Adrenal gland (tissue), 12 donors: ENCODE measurements around the gene METTL26. TPM values are rescaled to one million over a fixed set of nuclear protein-coding genes. Genes with fewer than 3 reads are reported as not detected.

Source experiments
- DNase-seq, 7 donors: peaks; one replicate each; pipeline ENCODE4 v3.0.0-alpha.2; 2019 to 2020
- H3K27ac ChIP-seq, 5 donors: fragments of 200-600 bp; sonication (generic) in 4 of 5; 1 replicate in 3 of 5; 2 replicates in 2 of 5; pipeline versions ENCODE4 v1.5.1 to v1.8.0; 2016 to 2020; ENCODE audit warnings: mild to moderate bottlenecking in 1 of 5
- H3K27me3 ChIP-seq: fragments of 200-600 bp; 2 replicates; pipeline ENCODE4 v1.8.0; 2021
- H3K36me3 ChIP-seq, 2 donors: fragments of 200-600 bp; replicated peaks in 1 of 2; 1 replicate in 1 of 2; 2 replicates in 1 of 2; pipeline versions ENCODE4 v1.5.1 to v1.8.0; 2018 to 2022
- H3K4me1 ChIP-seq, 2 donors: fragments of 200-600 bp; replicated peaks in 1 of 2; 1 replicate in 1 of 2; 2 replicates in 1 of 2; pipeline versions ENCODE4 v1.5.1 to v1.8.0; 2018 to 2021
- H3K4me3 ChIP-seq, 4 donors: fragments of 200-600 bp; sonication (generic) in 3 of 4; one replicate each; pipeline ENCODE4 v1.5.1; 2016 to 2018
- H3K9me3 ChIP-seq, 3 donors: fragments of 200-600 bp; sonication (generic) in 1 of 3; replicated peaks in 1 of 3; 1 replicate in 2 of 3; 2 replicates in 1 of 3; pipeline versions ENCODE4 v1.5.1 to v1.8.0; 2016 to 2021
- POLR2A ChIP-seq, 2 donors: fragments of 450-650 bp; IDR thresholded peaks; one replicate each; pipeline ENCODE4 v1.6.1; 2017; ENCODE audit warnings: antibody characterized with exemption in 2 of 2, mild to moderate bottlenecking in 2 of 2, moderate library complexity in 1 of 2
- WGBS, 4 donors: extraction: QIAGEN DNeasy Blood & Tissue Kit in 2 of 4; methylation state at CpG; one replicate each; pipeline versions ENCODE4 v1.1.5 to v1.1.7; 2013 to 2017; 5-methylcytosine and 5-hydroxymethylcytosine counted together
- intact Hi-C, 2 donors: fragments of 100-400 bp; cut with DNase I; formaldehyde crosslinking; loops; one replicate each; pipeline versions ENCODE4 v1.14.1 to v1.15.0; 2022 to 2023
- polyA plus RNA-seq, 3 donors: library from polyadenylated mRNA; stranded (reverse); fragments of 200-250 nt in 2 of 3; fragments of 350-450 nt in 1 of 3; fragmentation: Illumina TruSeq in 1 of 3; extraction: RNeasy Lipid Tissue Mini Kit (QIAGEN cat#74804) in 1 of 3; gene quantifications; one replicate each; pipeline ENCODE4 v1.2.3, GENCODE V29; 2013 to 2014
- total RNA-seq, 9 donors: library from RNA; depleted of rRNA in 4 of 9; stranded (reverse); fragments of >200 nt in 4 of 9; fragments of 120-200 nt in 1 of 9; fragmentation: NEBNext Ultra II Directional in 1 of 9; extraction: Animal tissue kit (Norgen Biotek cat#: 25700) in 1 of 9; gene quantifications; one replicate each; pipeline versions ENCODE4 v1.1.0 to v1.2.4, GENCODE V29; 2013 to 2023
- TF ChIP-seq, protein P1 (sequence below), 6 experiments: fragments of 450-650 bp in 4 of 6; fragments of 200-600 bp in 2 of 6; sonication (generic) in 1 of 6; IDR thresholded peaks; 1 replicate in 5 of 6; 2 replicates in 1 of 6; pipeline versions ENCODE4 v1.5.1 to v1.8.0; 2016 to 2021; ENCODE audit warnings: antibody characterized with exemption in 6 of 6, mild to moderate bottlenecking in 2 of 6, moderate library complexity in 1 of 6
- donor health status: healthy with polysubstance abuse.
- donor health status: Bipolar disorder and iron deficiency.
- donor health status: DM: yes; HTN: yes; CAD: no.
- donor health status: DM: no; HTN: no; CAD: no.
- donor health status: DM: no; HTN: no; CAD: no.
- donor health status: DM: yes; HTN: yes; CAD: no.

The METTL26 gene
- total and polyA plus RNA-seq, 12 donors = 40.4 to 403 (median 130) TPM

DNA sequence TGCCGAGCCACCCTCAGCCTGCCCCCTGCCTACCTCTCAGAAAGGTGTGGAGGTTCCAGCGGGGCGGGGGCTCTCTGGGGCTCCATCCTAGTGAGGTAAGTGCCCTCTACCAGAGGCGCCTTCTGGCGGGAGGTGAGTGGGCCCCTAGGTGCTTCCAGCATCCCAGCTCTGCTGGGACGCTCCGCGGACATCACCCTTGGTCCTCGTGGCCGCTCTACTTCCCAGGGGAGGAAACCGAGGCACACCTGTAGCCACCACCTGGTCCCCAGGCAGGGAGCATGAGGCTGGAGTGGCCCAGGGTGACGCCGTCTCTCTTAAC lies 6.9 kb upstream of the METTL26 start:
- intact Hi-C loops = no loop called here
- no peaks in the 10 kb centered on the region for H3K36me3 ChIP-seq
- H3K27me3 ChIP-seq = no peaks in the 10 kb centered on the region
- peak overlapping the region; percentile 85 to 100 (median 93) for H3K27ac ChIP-seq
- no peaks in the 10 kb centered on the region for H3K9me3 ChIP-seq
- DNase-seq = no peak
- no peak for TF ChIP-seq POLR2A (IDR thresholded peaks at IDR 0.05)
- TF ChIP-seq, protein P1, sequence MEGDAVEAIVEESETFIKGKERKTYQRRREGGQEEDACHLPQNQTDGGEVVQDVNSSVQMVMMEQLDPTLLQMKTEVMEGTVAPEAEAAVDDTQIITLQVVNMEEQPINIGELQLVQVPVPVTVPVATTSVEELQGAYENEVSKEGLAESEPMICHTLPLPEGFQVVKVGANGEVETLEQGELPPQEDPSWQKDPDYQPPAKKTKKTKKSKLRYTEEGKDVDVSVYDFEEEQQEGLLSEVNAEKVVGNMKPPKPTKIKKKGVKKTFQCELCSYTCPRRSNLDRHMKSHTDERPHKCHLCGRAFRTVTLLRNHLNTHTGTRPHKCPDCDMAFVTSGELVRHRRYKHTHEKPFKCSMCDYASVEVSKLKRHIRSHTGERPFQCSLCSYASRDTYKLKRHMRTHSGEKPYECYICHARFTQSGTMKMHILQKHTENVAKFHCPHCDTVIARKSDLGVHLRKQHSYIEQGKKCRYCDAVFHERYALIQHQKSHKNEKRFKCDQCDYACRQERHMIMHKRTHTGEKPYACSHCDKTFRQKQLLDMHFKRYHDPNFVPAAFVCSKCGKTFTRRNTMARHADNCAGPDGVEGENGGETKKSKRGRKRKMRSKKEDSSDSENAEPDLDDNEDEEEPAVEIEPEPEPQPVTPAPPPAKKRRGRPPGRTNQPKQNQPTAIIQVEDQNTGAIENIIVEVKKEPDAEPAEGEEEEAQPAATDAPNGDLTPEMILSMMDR (IDR thresholded peaks at IDR 0.05) = no peak
- WGBS, 4 donors = 61 to 69% (median 65%) methylated on average over 3 to 13 of the region's 13 CpGs
- H3K4me3 ChIP-seq = peak overlapping the region in 2 of 4 donors; percentile 43 to 97
- H3K4me1 ChIP-seq = peaks cover 67 to 70% of the 10 kb centered on the region in 2 donors

DNA sequence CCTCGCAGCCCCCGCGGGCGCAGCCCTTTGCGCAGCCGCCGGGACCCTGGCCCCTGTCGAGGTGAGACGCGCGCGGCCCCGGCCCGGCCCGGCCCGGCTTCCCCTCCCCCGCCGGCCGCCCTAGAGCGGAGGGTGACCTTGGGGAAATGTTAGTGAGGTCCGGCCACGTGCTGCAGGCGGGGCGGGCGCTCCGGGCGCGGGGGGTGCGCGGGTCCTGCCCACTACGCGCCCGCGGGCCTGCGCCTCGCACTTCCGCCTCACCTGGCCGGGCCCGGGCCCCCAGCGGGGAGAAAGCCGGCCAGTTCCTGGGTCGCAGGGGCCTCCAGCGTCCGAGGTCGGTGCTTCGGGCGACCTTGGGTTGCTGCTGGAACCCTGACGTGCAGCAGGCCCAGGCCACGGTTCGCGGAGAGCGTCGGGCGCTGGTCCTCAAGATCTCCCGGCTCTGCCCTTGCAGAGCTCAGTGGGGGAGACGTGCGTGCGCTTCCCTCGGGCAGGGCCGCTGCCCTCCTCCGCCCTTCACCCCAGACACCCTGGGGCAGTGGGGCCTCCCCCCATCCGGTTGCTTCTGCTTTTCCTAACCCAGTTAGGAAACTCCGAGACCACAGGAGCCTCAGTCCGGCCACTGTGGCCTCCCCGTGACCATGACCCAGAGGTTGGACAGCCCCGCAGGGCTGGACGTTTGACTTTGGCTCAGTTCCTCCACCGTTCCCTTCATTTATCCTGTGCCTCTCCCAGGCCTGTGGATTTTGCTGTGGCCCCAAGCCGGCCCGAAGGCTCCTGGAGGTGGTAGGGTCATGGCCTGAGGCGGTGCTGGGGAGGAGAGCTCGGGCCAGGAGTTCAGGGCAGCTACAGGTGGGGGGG lies 6.3 kb upstream of the METTL26 start:
- WGBS, 4 donors = 3 to 11% (median 4%) methylated on average over 13 to 72 of the region's 72 CpGs
- Histone ChIP-seq H3K27me3 (no peaks in the 10 kb centered on the region), H3K36me3 (no peaks in the 10 kb centered on the region), H3K4me3 (peak overlapping the region; percentile 40 to 97 (median 46)), H3K9me3 (no peaks in the 10 kb centered on the region), H3K27ac (peak overlapping the region; percentile 85 to 100 (median 93)), H3K4me1 (peaks cover 67 to 70% of the 10 kb centered on the region in 2 donors)
- TF ChIP-seq POLR2A (IDR thresholded peaks at IDR 0.05) = no peak
- TF ChIP-seq, protein P1 (IDR thresholded peaks at IDR 0.05) = no peak
- intact Hi-C loops = no loop called here
- DNase-seq = peak; percentile 79 to 86 (median 84)

DNA sequence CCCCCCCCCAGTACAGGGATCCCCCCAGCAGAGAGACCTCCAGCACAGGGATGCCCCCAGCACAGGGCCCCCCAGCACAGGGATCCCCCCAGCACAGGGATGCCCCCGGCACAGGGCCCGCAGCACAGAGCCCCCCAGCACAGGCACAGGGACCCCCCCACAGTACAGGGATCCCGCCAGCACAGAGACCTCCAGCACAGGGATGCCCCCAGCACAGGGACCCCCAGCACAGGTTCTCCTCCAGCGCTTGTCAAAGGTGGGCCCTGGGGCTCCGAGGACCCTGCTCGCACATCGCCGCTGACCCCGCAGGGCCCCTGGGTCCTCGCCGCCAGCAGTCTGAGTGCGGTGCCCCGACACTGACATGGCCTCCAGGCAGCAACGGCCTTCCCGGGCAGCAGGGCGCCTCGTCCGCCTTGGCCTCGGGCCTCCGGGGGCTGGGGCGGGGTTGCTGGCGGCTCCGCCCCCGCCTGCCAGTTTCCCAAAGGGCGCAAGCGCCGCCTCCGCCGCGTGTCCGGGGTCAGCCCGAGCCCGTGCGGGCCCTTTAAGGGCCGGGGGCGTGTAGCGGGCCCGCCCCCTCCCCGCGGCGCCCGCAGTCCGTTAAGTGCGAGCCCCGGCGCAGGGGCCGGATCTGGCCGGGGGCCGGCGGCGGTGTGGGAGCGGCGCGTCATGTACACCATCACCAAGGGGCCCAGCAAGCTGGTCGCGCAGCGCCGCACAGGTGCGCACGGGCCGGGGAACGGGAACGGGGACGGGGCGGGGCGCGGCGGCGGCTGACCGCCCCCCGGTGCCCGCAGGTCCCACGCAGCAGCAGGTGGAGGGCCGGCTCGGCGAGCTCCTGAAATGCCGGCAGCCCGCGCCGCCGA lies 5.5 kb upstream of the METTL26 start, which contains the start of gene MCRIP2:
Gene MCRIP2, plus strand, starts transcription at position 503 of the 863 bp plus-strand sequence. Its CDS starts 164 bp downstream, at position 667.
- Histone ChIP-seq H3K27me3 (no peaks in the 10 kb centered on the region), H3K4me3 (peak within 1 kb of the TSS; percentile 40 to 97 (median 46)), H3K4me1 (peaks cover 61 to 64% of the 10 kb centered on the region in 2 donors), H3K9me3 (no peaks in the 10 kb centered on the region), H3K36me3 (no peaks in the 10 kb centered on the region), H3K27ac (peak within 1 kb of the TSS; percentile 85 to 100 (median 93))
- intact Hi-C loops = no loop called here
- TF ChIP-seq POLR2A (IDR thresholded peaks at IDR 0.05) = peak; percentile 44 to 92
- TF ChIP-seq, protein P1 (IDR thresholded peaks at IDR 0.05) = peak in 1 of 6 experiments; percentile 10
- 0 to 2% (median 1%) methylated on average over 1 to 81 of the region's 81 CpGs; no CpG with 5 or more reads in 1 of the 4 donors for WGBS, 4 donors
- DNase-seq = peak; percentile 91 to 94 (median 92)

DNA sequence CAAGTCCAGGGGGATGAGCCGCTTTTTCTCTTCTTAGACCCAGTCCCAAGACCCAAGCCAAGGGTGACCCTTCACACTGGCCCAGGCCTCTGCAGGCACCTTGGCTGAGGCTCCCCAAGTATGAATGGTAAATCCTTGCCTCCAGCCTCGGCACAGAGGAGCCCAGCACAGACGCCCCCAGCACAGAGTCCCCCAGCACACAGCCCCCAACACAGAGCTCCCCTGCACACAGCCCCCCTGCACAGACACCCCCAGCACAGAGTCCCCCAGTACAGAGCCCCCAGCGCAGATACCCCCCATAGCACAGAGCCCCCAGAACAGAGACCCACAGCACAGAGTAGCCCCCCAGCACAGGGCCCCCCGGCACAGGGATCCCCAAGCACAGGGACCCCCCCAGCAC lies 4.5 kb upstream of the METTL26 start:
- no peaks in the 10 kb centered on the region for H3K27me3 ChIP-seq
- H3K4me1 ChIP-seq = peaks cover 52 to 56% of the 10 kb centered on the region in 2 donors
- peak in 1 of 7 donors; percentile 21 for DNase-seq
- no peak for TF ChIP-seq POLR2A (IDR thresholded peaks at IDR 0.05)
- TF ChIP-seq, protein P1 (IDR thresholded peaks at IDR 0.05) = no peak
- no peaks in the 10 kb centered on the region for H3K36me3 ChIP-seq
- peak overlapping the region in 1 of 4 donors; percentile 97 for H3K4me3 ChIP-seq
- H3K27ac ChIP-seq = peak overlapping the region; percentile 85 to 100 (median 91)
- intact Hi-C loops = no loop called here
- no peaks in the 10 kb centered on the region for H3K9me3 ChIP-seq
- 17 to 76% (median 62%) methylated on average over 1 to 5 of the region's 5 CpGs for WGBS, 4 donors
